Measurements from ENCODE around the gene SPANXD. TPM values are rescaled to one million over a fixed set of nuclear protein-coding genes. Genes with fewer than 3 reads are reported as not detected.

Gene SPANXD
- total RNA-seq, 2 experiments from 2014 or later: not detected

Other genes with a start within 250 kb of the SPANXD start
- gene SPANXA1, start 114.0 kb downstream of the SPANXD start, total RNA-seq: not detected
- not detected for gene SPANXA2, start 109.0 kb downstream of the SPANXD start, total RNA-seq
- not detected for gene MAGEC3, start 139.6 kb upstream of the SPANXD start, total RNA-seq
- not detected for gene MAGEC1, start 205.2 kb upstream of the SPANXD start, total RNA-seq

All from activated CD8-positive, alpha-beta memory T cell treated with anti-CD3 and anti-CD28 coated beads, Interleukin-2, amount 10 ng/mL, durations not matched to agents 7 days and 5 days (primary cell).